Activated T-cell treated with anti-CD3 and anti-CD28 coated beads, Interleukin-2, amount 50 U/mL, for 24 hours (primary cell): ENCODE data around the gene PPP6R2.
"Not testable (repeated sequence)": the region's sequence is repeated elsewhere in the genome, so short reads cannot be mapped to it uniquely, and the experiment has no call there.

ENCODE experiments used
- DNase-seq: peaks from one replicate; pipeline ENCODE4 v3.0.0-alpha.2; 2020
- H3K27ac Mint-ChIP-seq: 2 replicates; pipeline ENCODE4 v1.8.0; 2020; ENCODE audit warnings: mild to moderate bottlenecking, mixed read lengths
- H3K27me3 Mint-ChIP-seq: 2 replicates; pipeline ENCODE4 v1.8.0; 2020; ENCODE audit warnings: mixed read lengths
- H3K36me3 Mint-ChIP-seq: 2 replicates; pipeline ENCODE4 v1.8.0; 2020; ENCODE audit warnings: low read depth, mixed read lengths
- H3K4me1 Mint-ChIP-seq: 2 replicates; pipeline ENCODE4 v1.8.0; 2020; ENCODE audit warnings: low read depth, mixed read lengths
- H3K4me3 Mint-ChIP-seq: 2 replicates; pipeline ENCODE4 v1.8.0; 2020; ENCODE audit warnings: mild to moderate bottlenecking, moderate library complexity, mixed read lengths
- H3K9me3 Mint-ChIP-seq: 2 replicates; pipeline ENCODE4 v1.8.0; 2020; ENCODE audit warnings: mixed read lengths

The PPP6R2 gene

GRCh38 chr22:50425179-50425916 is 82.2 kb downstream of the PPP6R2 start:
- no peak overlapping the region for H3K4me3 Mint-ChIP-seq
- peaks cover 86% of the 10 kb centered on the region for H3K36me3 Mint-ChIP-seq
- no peaks in the 10 kb centered on the region for H3K9me3 Mint-ChIP-seq
- peaks cover 1% of the 10 kb centered on the region for H3K4me1 Mint-ChIP-seq
- no peaks in the 10 kb centered on the region for H3K27me3 Mint-ChIP-seq
- no peak for DNase-seq
- no peak overlapping the region for H3K27ac Mint-ChIP-seq

GRCh38 chr22:50432131-50432876 is 89.2 kb downstream of the PPP6R2 start:
- H3K36me3 Mint-ChIP-seq: peaks cover 76% of the 10 kb centered on the region
- H3K4me3 Mint-ChIP-seq: no peak overlapping the region
- no peaks in the 10 kb centered on the region for H3K9me3 Mint-ChIP-seq
- no peak for DNase-seq
- H3K4me1 Mint-ChIP-seq: no peaks in the 10 kb centered on the region
- H3K27me3 Mint-ChIP-seq: no peaks in the 10 kb centered on the region
- H3K27ac Mint-ChIP-seq: no peak overlapping the region

DNA sequence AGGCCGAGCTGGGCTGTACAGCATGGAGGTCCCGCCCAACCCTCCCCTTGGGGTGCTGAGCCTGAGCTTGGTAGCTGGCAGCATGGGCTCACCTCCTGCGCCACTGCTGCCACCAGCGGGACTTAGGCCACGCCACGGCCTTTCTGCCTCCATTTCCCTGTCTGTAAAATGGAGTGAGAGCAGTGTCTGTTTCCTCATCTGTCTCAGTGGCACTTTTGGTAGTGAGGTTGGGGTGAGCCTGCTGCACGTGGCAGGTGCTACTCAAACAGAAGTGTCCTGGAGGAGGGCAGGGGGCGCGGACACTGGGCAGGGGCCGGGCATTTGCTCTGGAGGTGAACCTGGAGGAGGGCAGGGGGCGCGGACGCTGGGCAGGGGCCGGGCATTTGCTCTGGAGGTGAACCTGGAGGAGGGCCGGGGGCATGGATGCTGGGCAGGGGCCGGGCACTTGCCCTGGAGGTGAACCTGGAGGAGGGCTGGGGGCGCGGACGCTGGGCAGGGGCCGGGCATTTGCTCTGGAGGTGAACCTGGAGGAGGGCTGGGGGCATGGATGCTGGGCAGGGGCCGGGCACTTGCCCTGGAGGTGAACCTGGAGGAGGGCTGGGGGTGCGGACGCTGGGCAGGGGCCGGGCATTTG is 89.9 kb downstream of the PPP6R2 start:
- H3K9me3 Mint-ChIP-seq, H3K27me3 Mint-ChIP-seq, H3K4me1 Mint-ChIP-seq, H3K27ac Mint-ChIP-seq, DNase-seq, H3K4me3 Mint-ChIP-seq: not testable (repeated sequence)
- H3K36me3 Mint-ChIP-seq: peaks cover 78% of the 10 kb centered on the region

- Mint-ChIP-seq H3K9me3 (no peaks in the 10 kb centered on the region), H3K4me3 (no peak overlapping the region), H3K4me1 (no peaks in the 10 kb centered on the region), H3K27me3 (no peaks in the 10 kb centered on the region), H3K27ac (peak overlapping the region; percentile 67), H3K36me3 (peaks cover 74% of the 10 kb centered on the region)
- DNase-seq: no peak
These were observed 91.7 kb downstream of the PPP6R2 start for GRCh38 chr22:50434849-50435248.

DNA sequence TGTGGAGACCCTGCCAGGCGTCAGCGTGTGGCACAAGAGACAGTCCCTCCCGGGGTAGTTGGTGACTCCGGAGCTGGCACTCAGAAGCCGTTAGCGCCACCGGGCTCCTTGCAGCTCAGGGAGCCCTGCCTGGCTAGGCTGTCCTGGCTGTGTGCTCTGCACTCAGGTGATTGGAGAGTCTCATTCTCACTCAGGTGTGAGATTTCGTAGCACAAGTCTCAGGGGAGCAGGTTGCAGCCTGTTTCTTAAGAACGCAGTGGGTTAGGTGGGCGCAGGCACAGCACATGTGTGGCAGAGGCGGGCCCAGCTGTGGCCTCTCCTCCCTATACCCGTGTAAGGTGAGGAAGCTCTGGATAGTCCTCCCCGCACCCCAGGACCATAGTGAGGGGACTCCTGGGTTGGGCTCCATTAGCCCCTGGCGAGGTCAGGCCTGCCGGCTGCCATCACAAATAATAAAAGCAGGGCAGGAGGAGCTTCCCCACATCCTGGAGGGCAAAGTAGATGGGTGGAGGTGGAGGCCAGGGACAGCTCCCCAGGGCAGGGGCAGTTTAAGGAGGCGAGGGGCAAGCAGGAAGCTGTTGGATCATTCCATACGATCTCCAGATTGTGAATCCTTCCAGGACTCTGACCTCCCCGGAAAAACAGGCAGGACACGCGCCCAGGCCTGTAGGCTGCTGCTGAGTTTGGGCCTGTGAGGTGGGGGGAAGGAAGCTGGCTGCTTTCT is 92.3 kb downstream of the PPP6R2 start:
- no peak overlapping the region for H3K4me3 Mint-ChIP-seq

GRCh38 chr22:50436015-50436830 is 93.1 kb downstream of the PPP6R2 start:
- peaks cover 72% of the 10 kb centered on the region for H3K36me3 Mint-ChIP-seq
- no peaks in the 10 kb centered on the region for H3K27me3 Mint-ChIP-seq
- DNase-seq: no peak
- H3K4me3 Mint-ChIP-seq: no peak overlapping the region
- H3K9me3 Mint-ChIP-seq: no peaks in the 10 kb centered on the region
- no peak overlapping the region for H3K27ac Mint-ChIP-seq
- H3K4me1 Mint-ChIP-seq: no peaks in the 10 kb centered on the region

More for the DNA sequence above, 92.3 kb downstream of the PPP6R2 start:
- Mint-ChIP-seq H3K36me3 (peaks cover 74% of the 10 kb centered on the region), H3K4me1 (no peaks in the 10 kb centered on the region), H3K27ac (peak overlapping the region; percentile 67), H3K9me3 (no peaks in the 10 kb centered on the region), H3K27me3 (no peaks in the 10 kb centered on the region)
- DNase-seq: no peak

DNA sequence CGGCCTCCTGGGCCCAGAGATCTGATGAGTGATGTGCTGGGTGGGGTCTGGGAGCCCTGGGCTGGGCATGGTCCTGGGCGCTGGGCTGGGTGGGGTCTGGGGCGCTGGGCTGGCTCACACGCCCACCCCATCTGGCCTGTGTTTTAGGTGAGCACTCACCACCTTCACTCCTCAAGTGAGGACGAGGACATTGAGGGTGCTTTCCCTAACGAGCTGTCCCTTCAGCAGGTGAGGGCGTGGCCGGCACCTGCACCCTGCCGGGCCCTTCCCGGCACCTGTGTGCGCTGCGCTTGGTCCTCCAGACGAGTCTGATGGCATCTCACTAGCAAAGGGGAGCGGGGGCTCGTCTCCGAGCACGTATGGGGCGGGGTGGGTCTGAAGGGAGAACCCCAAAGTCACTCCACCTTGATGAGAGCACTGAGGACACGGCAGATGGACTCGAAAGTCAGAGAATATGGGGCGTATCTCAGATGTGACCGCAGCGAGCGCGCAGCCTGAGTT is 93.8 kb downstream of the PPP6R2 start:
- Mint-ChIP-seq H3K36me3 (peaks cover 72% of the 10 kb centered on the region), H3K4me3 (no peak overlapping the region), H3K27ac (no peak overlapping the region), H3K4me1 (no peaks in the 10 kb centered on the region), H3K9me3 (no peaks in the 10 kb centered on the region), H3K27me3 (no peaks in the 10 kb centered on the region)
- DNase-seq: no peak

DNA sequence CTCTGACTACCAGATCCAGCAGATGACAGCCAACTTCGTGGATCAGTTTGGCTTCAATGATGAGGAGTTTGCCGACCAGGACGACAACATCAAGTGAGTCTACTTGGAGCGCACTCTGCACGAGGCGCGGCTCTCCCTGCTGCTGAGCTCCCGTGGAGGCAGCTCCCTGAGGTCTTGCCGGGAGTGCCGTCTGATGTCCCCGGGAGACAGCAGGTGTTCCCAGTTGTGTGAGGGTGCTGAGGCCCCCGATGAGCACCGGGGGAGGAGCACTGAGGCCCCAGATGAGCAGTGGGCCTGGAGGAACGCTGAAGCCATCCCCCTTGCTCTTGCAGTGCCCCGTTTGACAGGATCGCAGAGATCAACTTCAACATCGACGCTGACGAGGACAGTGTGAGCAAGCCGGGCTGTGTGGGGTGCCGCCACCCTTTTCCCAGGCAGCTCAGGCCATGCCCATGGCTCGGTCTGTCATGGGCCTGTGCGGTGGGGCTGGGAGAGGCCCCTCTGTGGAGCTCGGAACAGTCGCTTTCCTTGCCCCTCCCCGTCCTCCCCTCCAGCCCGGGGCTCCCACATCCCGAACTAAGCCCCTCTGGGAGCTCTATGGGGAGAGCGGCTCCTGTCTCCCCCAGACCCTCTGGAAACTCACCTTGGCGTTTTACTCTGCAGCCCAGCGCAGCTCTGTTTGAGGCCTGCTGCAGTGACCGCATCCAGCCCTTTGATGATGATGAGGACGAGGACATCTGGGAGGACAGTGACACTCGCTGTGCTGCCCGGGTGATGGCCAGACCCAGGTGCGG is 94.6 kb downstream of the PPP6R2 start:
- H3K27ac Mint-ChIP-seq: no peak overlapping the region
- H3K9me3 Mint-ChIP-seq: no peaks in the 10 kb centered on the region
- H3K36me3 Mint-ChIP-seq: peaks cover 68% of the 10 kb centered on the region
- no peaks in the 10 kb centered on the region for H3K4me1 Mint-ChIP-seq
- no peak overlapping the region for H3K4me3 Mint-ChIP-seq
- no peak for DNase-seq
- H3K27me3 Mint-ChIP-seq: no peaks in the 10 kb centered on the region

DNA sequence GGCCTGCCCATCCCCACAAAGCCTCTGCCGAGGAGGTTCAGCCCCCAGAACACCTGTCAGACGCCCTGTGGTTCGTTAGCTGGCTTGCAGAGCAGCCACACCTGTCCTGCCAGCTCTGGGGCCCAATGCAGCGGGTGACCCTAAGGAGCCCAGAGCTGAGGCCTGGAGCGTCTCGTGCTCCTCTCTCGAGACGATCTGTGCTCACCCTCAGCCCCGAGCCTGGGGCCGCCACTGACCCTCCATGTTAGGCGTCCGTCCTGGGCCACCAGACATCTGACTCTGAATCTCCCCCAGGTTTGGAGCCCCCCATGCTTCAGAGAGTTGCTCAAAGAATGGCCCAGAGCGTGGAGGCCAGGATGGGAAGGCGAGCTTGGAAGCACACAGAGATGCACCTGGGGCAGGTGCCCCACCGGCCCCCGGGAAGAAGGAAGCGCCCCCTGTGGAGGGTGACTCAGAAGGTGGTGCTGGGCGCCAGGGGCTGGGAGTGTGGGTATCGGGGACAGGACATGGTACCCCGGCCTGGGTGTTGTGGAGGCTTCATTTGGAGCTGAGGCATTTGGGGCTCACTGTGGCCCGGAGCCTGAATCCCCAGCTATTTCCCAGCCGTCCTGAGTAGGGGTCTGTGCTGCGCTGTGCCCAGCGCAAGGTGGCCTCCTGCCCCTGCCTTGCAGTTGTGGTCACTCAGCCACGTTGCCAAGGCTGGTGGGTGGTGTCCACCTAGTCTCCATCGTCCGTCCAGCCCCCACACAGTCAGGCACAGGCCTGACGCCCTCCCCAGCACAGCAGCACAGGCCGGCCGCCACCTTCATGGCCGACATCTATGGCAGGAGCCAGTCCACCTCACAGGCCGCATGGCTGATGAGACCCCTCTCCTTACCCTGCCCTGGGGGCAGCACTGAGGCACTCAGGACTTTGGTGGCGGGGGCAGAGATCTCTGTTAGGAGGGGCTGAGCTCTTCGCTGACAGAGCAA is 95.5 kb downstream of the PPP6R2 start:
- Mint-ChIP-seq H3K9me3 (no peaks in the 10 kb centered on the region), H3K4me3 (no peak overlapping the region), H3K27ac (peak overlapping the region; percentile 66), H3K27me3 (no peaks in the 10 kb centered on the region), H3K36me3 (peaks cover 73% of the 10 kb centered on the region), H3K4me1 (peaks cover 6% of the 10 kb centered on the region)
- DNase-seq: no peak

- Mint-ChIP-seq H3K36me3 (peaks cover 76% of the 10 kb centered on the region), H3K4me1 (peaks cover 8% of the 10 kb centered on the region), H3K27ac (peak overlapping the region; percentile 66), H3K4me3 (no peak overlapping the region), H3K27me3 (no peaks in the 10 kb centered on the region), H3K9me3 (no peaks in the 10 kb centered on the region)
- no peak for DNase-seq
These were observed 96.3 kb downstream of the PPP6R2 start for GRCh38 chr22:50439314-50439870.

- peaks cover 76% of the 10 kb centered on the region for H3K36me3 Mint-ChIP-seq
These were observed 96.8 kb downstream of the PPP6R2 start for GRCh38 chr22:50439871-50440331.

More at GRCh38 chr22:50439871-50440331, 96.8 kb downstream of the PPP6R2 start:
- H3K9me3 Mint-ChIP-seq: no peaks in the 10 kb centered on the region
- H3K4me3 Mint-ChIP-seq: no peak overlapping the region
- peak overlapping the region; percentile 40 for H3K27ac Mint-ChIP-seq
- no peaks in the 10 kb centered on the region for H3K27me3 Mint-ChIP-seq
- H3K4me1 Mint-ChIP-seq: peaks cover 11% of the 10 kb centered on the region
- DNase-seq: no peak
